ENCODE data around the gene ASCL5. TPM values are rescaled to one million over a fixed set of nuclear protein-coding genes. Genes with fewer than 3 reads are reported as not detected.

The ASCL5 gene
- total and polyA plus RNA-seq, 10 of the 15 experiments (the other 5 are each of a cell fraction or from before 2014, with no cell fraction given) = 0.04 TPM; not detected in 9

GRCh38 chr1:201104141-201104540 lies 22.8 kb downstream of the ASCL5 start (continued):
- no peak for TF ChIP-seq MTA3 (IDR thresholded peaks at IDR 0.05; ENCODE audit: borderline replicate concordance, low read length)

GRCh38 chr1:201103666-201104065 lies 23.3 kb downstream of the ASCL5 start:
- no peak overlapping the region for H3K4me2 ChIP-seq (ENCODE audit: control insufficient read depth, insufficient read depth)
- POLR2A ChIA-PET = no interaction called here
- no peaks in the 10 kb centered on the region for H3K36me3 ChIP-seq (ENCODE audit: control insufficient read depth in 2 of 2, insufficient read depth in 2 of 2, low read length in 1 of 2)
- H3K27me3 ChIP-seq (replicated peaks in 1 of 2; ENCODE audit: control insufficient read depth in 2 of 2, insufficient read depth in 2 of 2, low read length in 1 of 2) = peaks cover 0 to 2% of the 10 kb centered on the region in 2 experiments; a peak in 2 of 4 replicates
- intact Hi-C loops (cut with micrococcal nuclease; ENCODE audit: unreplicated experiment) (no loop called here), in situ Hi-C loops (cut with MboI) (no loop called here)
- no peak for FAIRE-seq
- no peaks in the 10 kb centered on the region for H3K79me2 ChIP-seq (ENCODE audit: control insufficient read depth, insufficient read depth, low read length)
- no peak overlapping the region for H2AFZ ChIP-seq (ENCODE audit: control insufficient read depth, low read depth, low read length)
- H4K20me1 ChIP-seq (ENCODE audit: control insufficient read depth, insufficient read depth) = no peaks in the 10 kb centered on the region
- no peak for ATAC-seq
- no peak for TF ChIP-seq FOXK2 (IDR thresholded peaks at IDR 0.05)
- no peak for TF ChIP-seq BCLAF1 (IDR thresholded peaks at IDR 0.05)
- no peak for TF ChIP-seq CREM (IDR thresholded peaks at IDR 0.05; ENCODE audit: low read depth)
- no peak for TF ChIP-seq SMAD1 (IDR thresholded peaks at IDR 0.05; ENCODE audit: low read depth, partially characterized antibody)
- no peak for TF ChIP-seq KDM1A (IDR thresholded peaks at IDR 0.05; ENCODE audit: borderline replicate concordance)
- TF ChIP-seq NBN (IDR thresholded peaks at IDR 0.05) = no peak
- TF ChIP-seq REST (IDR thresholded peaks at IDR 0.05; ENCODE audit: low read depth, low read length) = no peak
- TF ChIP-seq CBFB (IDR thresholded peaks at IDR 0.05; ENCODE audit: low read depth) = no peak
- no peak for TF ChIP-seq NR2C2 (IDR thresholded peaks at IDR 0.05; ENCODE audit: borderline replicate concordance, control insufficient read depth, insufficient read length, low read depth)
- no peak for TF ChIP-seq DPF2 (IDR thresholded peaks at IDR 0.05)
- no peak for TF ChIP-seq EGR1 (IDR thresholded peaks at IDR 0.05; ENCODE audit: borderline replicate concordance in 1 of 2, low read depth in 2 of 2, low read length in 2 of 2)
- no peak for TF ChIP-seq TCF3 (IDR thresholded peaks at IDR 0.05; ENCODE audit: borderline replicate concordance, insufficient read depth, low read depth, low read length)
- H3K27ac ChIP-seq (ENCODE audit: control insufficient read depth, insufficient read depth) = no peak overlapping the region
- SMC1A ChIA-PET (ENCODE audit: uncharacterized antibody, unreplicated experiment) = no interaction called here
- BruUV-seq (replicated peaks) = no TSS peak
- 30% methylated on average over 9 of the region's 9 CpGs for WGBS (ENCODE audit: insufficient coverage, insufficient replicate concordance, low lambda C conversion rate, missing lambda C conversion rate)
- no peaks in the 10 kb centered on the region for H3K4me1 ChIP-seq (ENCODE audit: control insufficient read depth, insufficient read depth, low read length)
- RAD21 ChIA-PET (ENCODE audit: unreplicated experiment) = no interaction called here
- H3K9me3 ChIP-seq (replicated peaks; ENCODE audit: control insufficient read depth, insufficient read depth, low read length) = no peaks in the 10 kb centered on the region
- DNase-seq (ENCODE audit: low read depth, low spot score) = no peak
- no peak overlapping the region for H3K9ac ChIP-seq (ENCODE audit: control insufficient read depth, insufficient read depth, low read length)
- CTCF ChIA-PET = interaction anchor here (0.8 kb wide), 2 partner anchors 15 to 168 kb away, joined by 3 to 4 read pairs; no protein-coding TSS in a partner anchor
- no peak overlapping the region for H3K4me3 ChIP-seq
